GM23248 (cell line): ENCODE results near the gene EPHA2. TPM values are rescaled to one million over a fixed set of nuclear protein-coding genes. Genes with fewer than 3 reads are reported as not detected.

Experiments
- DNase-seq: peaks from one replicate; pipeline ENCODE4 v3.0.0-alpha.2; 2015
- H2AFZ ChIP-seq: fragments of 200-600 bp; sonication (generic); 2 replicates; pipeline ENCODE4 v1.6.1; 2016; ENCODE audit warnings: antibody characterized with exemption
- H3F3A ChIP-seq: fragments of 200-600 bp; sonication (generic); 2 replicates; pipeline ENCODE4 v1.6.1; 2016; ENCODE audit warnings: mild to moderate bottlenecking, antibody characterized with exemption, mixed run types; ENCODE audit not compliant: insufficient read depth
- H3K27ac ChIP-seq: fragments of 200-600 bp; sonication (generic); 2 replicates; pipeline ENCODE4 v1.5.1; 2016; ENCODE audit warnings: mild to moderate bottlenecking
- H3K27me3 ChIP-seq: fragments of 200-600 bp; sonication (generic); replicated peaks from 2 replicates; pipeline ENCODE4 v1.6.1; 2016; ENCODE audit warnings: mild to moderate bottlenecking; ENCODE audit not compliant: insufficient read depth
- H3K36me3 ChIP-seq: fragments of 200-600 bp; sonication (generic); 2 replicates; pipeline ENCODE4 v1.6.1; 2016; ENCODE audit warnings: low read depth, mild to moderate bottlenecking
- H3K4me1 ChIP-seq: fragments of 200-600 bp; sonication (generic); 2 replicates; pipeline ENCODE4 v1.6.1; 2016; ENCODE audit warnings: mild to moderate bottlenecking; ENCODE audit not compliant: insufficient read depth
- H3K4me2 ChIP-seq: fragments of 200-600 bp; sonication (generic); one replicate; pipeline ENCODE4 v1.6.1; 2016; ENCODE audit warnings: mild to moderate bottlenecking; ENCODE audit not compliant: unreplicated experiment
- H3K4me3 ChIP-seq: fragments of 200-600 bp; sonication (generic); 2 replicates; pipeline ENCODE4 v1.5.1; 2016; ENCODE audit warnings: mild to moderate bottlenecking
- H3K79me2 ChIP-seq: fragments of 200-600 bp; sonication (generic); 2 replicates; pipeline ENCODE4 v1.6.1; 2016; ENCODE audit warnings: mild to moderate bottlenecking; ENCODE audit not compliant: insufficient read depth
- H3K9ac ChIP-seq: fragments of 200-600 bp; sonication (generic); 2 replicates; pipeline ENCODE4 v1.6.1; 2016; ENCODE audit warnings: mild to moderate bottlenecking
- H3K9me2 ChIP-seq: fragments of 200-600 bp; sonication (generic); 2 replicates; pipeline ENCODE4 v1.6.1; 2016; ENCODE audit warnings: mixed run types, mild to moderate bottlenecking, moderate library complexity; ENCODE audit not compliant: insufficient read depth
- H3K9me3 ChIP-seq: fragments of 200-600 bp; sonication (generic); one replicate; pipeline ENCODE4 v1.6.1; 2017; ENCODE audit warnings: low read depth
- H4K20me1 ChIP-seq: fragments of 200-600 bp; sonication (generic); 2 replicates; pipeline ENCODE4 v1.6.0; 2016; ENCODE audit not compliant: insufficient read depth
- EZH2 ChIP-seq: fragments of 200-600 bp; sonication (generic); IDR thresholded peaks from 2 replicates; pipeline ENCODE4 v1.6.1; 2018; ENCODE audit warnings: antibody characterized with exemption, mild to moderate bottlenecking; ENCODE audit not compliant: insufficient read depth, poor library complexity, severe bottlenecking
- EZH2phosphoT487 ChIP-seq: fragments of 200-600 bp; sonication (generic); IDR thresholded peaks from 2 replicates; pipeline ENCODE4 v1.6.1; 2018; ENCODE audit warnings: antibody characterized with exemption, moderate library complexity, mild to moderate bottlenecking, low read depth; ENCODE audit not compliant: insufficient read depth
- WGBS, 2 experiments: methylation state at CpG; one replicate each; pipeline ENCODE4 v1.1.6; 2015 to 2017; ENCODE audit warnings: low lambda C conversion rate in 2 of 2, low coverage in 1 of 2; ENCODE audit errors: missing lambda C conversion rate in 2 of 2; 5-methylcytosine and 5-hydroxymethylcytosine counted together
- in situ Hi-C: fragments of 300-500 bp; cut with MboI; formaldehyde crosslinking; loops from 2 replicates; pipeline ENCODE4 v1.15.0; 2020
- polyA plus RNA-seq: library from polyadenylated mRNA; unstranded; fragments of >200 nt; fragmentation: Nextera tagmentation; extraction: Ambion mirVana; gene quantifications from 2 replicates; pipeline ENCODE4 v1.2.1, GENCODE V29; 2016
- total RNA-seq: library from RNA; depleted of rRNA; stranded (reverse); fragments of >200 nt; shearing (Covaris generic); gene quantifications from 2 replicates; pipeline ENCODE4 v1.2.3, GENCODE V29; 2014

EPHA2 gene
- total and polyA plus RNA-seq, 2 experiments from 2014 or later = 8.8 to 21.7 TPM

- Histone ChIP-seq H3K79me2 (peaks cover 69% of the 10 kb centered on the region), H2AFZ (no peak overlapping the region), H3K27ac (peak overlapping the region; percentile 92), H3K4me1 (peaks cover 42% of the 10 kb centered on the region), H3K9me3 (no peaks in the 10 kb centered on the region), H3K4me2 (peak overlapping the region; percentile 85), H3K4me3 (peak overlapping the region; percentile 64), H4K20me1 (no peaks in the 10 kb centered on the region), H3K27me3 (no peaks in the 10 kb centered on the region), H3K9me2 (no peaks in the 10 kb centered on the region), H3F3A (peaks cover 23% of the 10 kb centered on the region), H3K36me3 (peaks cover 24% of the 10 kb centered on the region; the same call in 1 of the 2 replicates), H3K9ac (peak overlapping the region; percentile 80)
- TF ChIP-seq EZH2 (no peak), EZH2phosphoT487 (no peak)
- WGBS, 2 experiments = 20 to 23% methylated on average over 17 to 19 of the region's 19 CpGs
- peak; percentile 76 for DNase-seq
- in situ Hi-C loops = no loop called here
Observed at GRCh38 chr1:16145030-16145661, 10.7 kb downstream of the EPHA2 start.

- Histone ChIP-seq H3K27ac (peak overlapping the region; percentile 92), H3K4me2 (peak overlapping the region; percentile 85), H3K79me2 (peaks cover 67% of the 10 kb centered on the region), H3K27me3 (no peaks in the 10 kb centered on the region), H3K4me3 (peak overlapping the region; percentile 64; the same call in 1 of the 2 replicates), H3K9me3 (no peaks in the 10 kb centered on the region), H4K20me1 (no peaks in the 10 kb centered on the region), H3F3A (peaks cover 25% of the 10 kb centered on the region), H2AFZ (no peak overlapping the region), H3K4me1 (peaks cover 49% of the 10 kb centered on the region), H3K9me2 (no peaks in the 10 kb centered on the region), H3K36me3 (peaks cover 23% of the 10 kb centered on the region; the same call in 1 of the 2 replicates), H3K9ac (peak overlapping the region; percentile 80; the same call in 1 of the 2 replicates)
- no peak for DNase-seq
- in situ Hi-C loops = no loop called here
- WGBS, 2 experiments = 79 to 82% methylated on average over 8 of the region's 8 CpGs
- TF ChIP-seq EZH2phosphoT487 = no peak
- no peak for TF ChIP-seq EZH2
Observed at GRCh38 chr1:16144325-16145029, 11.4 kb downstream of the EPHA2 start.

GRCh38 chr1:16143566-16144324 is 12.1 kb downstream of the EPHA2 start:
- 90 to 95% methylated on average over 16 to 18 of the region's 18 CpGs for WGBS, 2 experiments
- Histone ChIP-seq H3K4me2 (no peak overlapping the region), H2AFZ (no peak overlapping the region), H3K27me3 (no peaks in the 10 kb centered on the region), H3K9me2 (no peaks in the 10 kb centered on the region), H3K9ac (no peak overlapping the region), H3K4me3 (no peak overlapping the region), H4K20me1 (no peaks in the 10 kb centered on the region), H3K36me3 (peaks cover 15% of the 10 kb centered on the region; the same call in 1 of the 2 replicates), H3F3A (peaks cover 28% of the 10 kb centered on the region), H3K4me1 (peaks cover 56% of the 10 kb centered on the region), H3K9me3 (no peaks in the 10 kb centered on the region), H3K27ac (no peak overlapping the region), H3K79me2 (peaks cover 67% of the 10 kb centered on the region)
- no peak for TF ChIP-seq EZH2phosphoT487
- no peak for TF ChIP-seq EZH2
- DNase-seq = no peak
- in situ Hi-C loops = no loop called here

GRCh38 chr1:16143005-16143565 is 12.8 kb downstream of the EPHA2 start:
- Histone ChIP-seq H3K4me1 (peaks cover 59% of the 10 kb centered on the region), H2AFZ (no peak overlapping the region), H3F3A (peaks cover 27% of the 10 kb centered on the region), H3K9me3 (no peaks in the 10 kb centered on the region), H4K20me1 (no peaks in the 10 kb centered on the region), H3K4me2 (no peak overlapping the region), H3K27me3 (no peaks in the 10 kb centered on the region), H3K27ac (no peak overlapping the region), H3K9me2 (no peaks in the 10 kb centered on the region), H3K9ac (no peak overlapping the region), H3K79me2 (peaks cover 66% of the 10 kb centered on the region), H3K36me3 (peaks cover 9% of the 10 kb centered on the region; the same call in 1 of the 2 replicates), H3K4me3 (no peak overlapping the region)
- no peak for DNase-seq
- TF ChIP-seq EZH2phosphoT487 (no peak), EZH2 (no peak)
- WGBS, 2 experiments = 97 to 99% methylated on average over 5 to 7 of the region's 7 CpGs
- in situ Hi-C loops = no loop called here
